ENCODE measurements around the gene PRPS2. TPM values are rescaled to one million over a fixed set of nuclear protein-coding genes. Genes with fewer than 3 reads are reported as not detected.

Gene PRPS2
- total and polyA plus RNA-seq, 2 of the 8 experiments (the other 6 are each of a cell fraction or from before 2014, with no cell fraction given) = 11.8 to 31.4 TPM

DNA sequence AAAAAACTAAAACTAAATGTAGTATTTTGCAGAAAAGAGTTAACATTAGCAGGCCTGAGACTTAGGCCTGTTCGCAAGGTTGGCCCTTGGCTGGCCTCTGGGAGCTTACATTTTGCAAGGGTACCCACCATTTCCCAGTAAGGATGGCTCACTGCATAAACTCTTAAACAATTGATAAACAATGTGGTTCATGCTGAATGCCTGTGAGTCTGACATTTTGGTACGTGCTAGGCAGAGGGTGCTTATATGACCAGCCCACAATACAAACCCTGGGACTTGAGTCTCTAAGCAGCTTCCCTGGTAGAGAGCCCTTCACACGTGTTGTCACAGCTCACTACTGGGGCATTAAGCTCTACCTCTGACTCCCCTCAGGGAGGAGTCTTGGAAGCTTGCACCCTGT lies 7.4 kb downstream of the PRPS2 start:
- no peak overlapping the region for H2BK120ac ChIP-seq (replicated peaks; ENCODE audit: low read depth, low read length)
- H3K23me2 ChIP-seq (ENCODE audit: low read depth, low read length) = no peaks in the 10 kb centered on the region
- H3K36me3 ChIP-seq (ENCODE audit: control insufficient read depth in 2 of 4, insufficient read depth in 4 of 4, low read length in 3 of 4) = peaks cover 0 to 29% (median 2%) of the 10 kb centered on the region in 4 experiments; a peak in 4 of 8 replicates
- H4K8ac ChIP-seq (ENCODE audit: extremely low read depth, insufficient read depth, low read length) = no peak overlapping the region
- TF ChIP-seq EZH2 (IDR thresholded peaks at IDR 0.05; ENCODE audit: low read depth, low read length, severe bottlenecking) (no peak), NANOG (IDR thresholded peaks at IDR 0.05; ENCODE audit: insufficient read depth, low read depth, low read length, poor library complexity, severe bottlenecking) (no peak)
- H4K91ac ChIP-seq (replicated peaks; ENCODE audit: insufficient read length, low read length) = no peak overlapping the region
- H3K14ac ChIP-seq (ENCODE audit: insufficient read length) = no peak overlapping the region
- no peak overlapping the region for H4K5ac ChIP-seq (ENCODE audit: insufficient read length, low read depth, low read length)
- CTCF ChIA-PET (ENCODE audit: partially characterized antibody) = no interaction called here
- no peak overlapping the region for H3K23ac ChIP-seq (ENCODE audit: insufficient read length)
- WGBS, 2 experiments (ENCODE audit: extremely low coverage in 1 of 2, insufficient coverage in 1 of 2, insufficient read length in 1 of 2, insufficient replicate concordance in 2 of 2, low coverage in 1 of 2, low lambda C conversion rate in 2 of 2, missing lambda C conversion rate in 1 of 2) = 94% methylated on average over 3 of the region's 3 CpGs; no CpG with 5 or more reads in 1 of the 2 experiments
- H3K79me1 ChIP-seq (ENCODE audit: low read depth, low read length) = no peaks in the 10 kb centered on the region
- no peak overlapping the region for H3K4ac ChIP-seq (replicated peaks; ENCODE audit: insufficient read length, low read depth, low read length)
- H2BK12ac ChIP-seq (ENCODE audit: low read depth, low read length) = no peak overlapping the region
- no peak overlapping the region for H3K4me2 ChIP-seq (ENCODE audit: insufficient read depth in 1 of 2, low read depth in 2 of 2, low read length in 2 of 2)
- no peak overlapping the region for H2BK15ac ChIP-seq (ENCODE audit: low read length)
- DNase-seq (ENCODE audit: low read depth in 1 of 2, low spot score in 2 of 2) (no peak), FAIRE-seq (no peak)
- peaks cover 0 to 4% of the 10 kb centered on the region in 2 experiments for H4K20me1 ChIP-seq (replicated peaks in 1 of 2; ENCODE audit: control insufficient read depth in 1 of 2, insufficient read depth in 2 of 2, low read length in 2 of 2)
- no peak overlapping the region for H2BK20ac ChIP-seq (ENCODE audit: low read length)
- H2AK5ac ChIP-seq (ENCODE audit: low read depth, low read length) = no peak overlapping the region
- no peaks in the 10 kb centered on the region; a peak in 2 of 7 replicates for H3K4me1 ChIP-seq (replicated peaks in 1 of 4; ENCODE audit: control insufficient read depth in 3 of 4, insufficient read depth in 4 of 4, low read length in 3 of 4)
- H2AFZ ChIP-seq (ENCODE audit: low read length) = no peak overlapping the region
- H3K27ac ChIP-seq (ENCODE audit: low read depth, low read length) = no peak overlapping the region
- H2BK5ac ChIP-seq (ENCODE audit: low read depth, low read length) = no peak overlapping the region
- H3K27me3 ChIP-seq (replicated peaks in 1 of 4; ENCODE audit: control insufficient read depth in 3 of 4, extremely low read depth in 1 of 4, insufficient read depth in 3 of 4, low read length in 3 of 4) = no peaks in the 10 kb centered on the region
- H3K18ac ChIP-seq (ENCODE audit: extremely low read depth, low read length) = no peak overlapping the region
- no peaks in the 10 kb centered on the region for H3K9me3 ChIP-seq (ENCODE audit: insufficient read depth in 2 of 2, low read depth in 1 of 2, low read length in 1 of 2)
- no peak overlapping the region for H3K56ac ChIP-seq (replicated peaks; ENCODE audit: insufficient read length, low read depth, low read length)
- no peak overlapping the region for H3K4me3 ChIP-seq (ENCODE audit: extremely low read depth in 1 of 4, insufficient read depth in 2 of 4, low read depth in 3 of 4, low read length in 4 of 4)
- POLR2A ChIA-PET (ENCODE audit: partially characterized antibody) = no interaction called here
- peaks cover 0 to 17% of the 10 kb centered on the region in 2 experiments; a peak in 2 of 4 replicates for H3K79me2 ChIP-seq (ENCODE audit: control insufficient read depth in 1 of 2, insufficient read depth in 2 of 2, low read length in 2 of 2)
- no peak overlapping the region for H3K9ac ChIP-seq (replicated peaks in 1 of 4; ENCODE audit: extremely low read depth in 1 of 4, low read depth in 3 of 4, low read length in 3 of 4)
